ENCODE measurements around the gene CTNNA1.

DNA sequence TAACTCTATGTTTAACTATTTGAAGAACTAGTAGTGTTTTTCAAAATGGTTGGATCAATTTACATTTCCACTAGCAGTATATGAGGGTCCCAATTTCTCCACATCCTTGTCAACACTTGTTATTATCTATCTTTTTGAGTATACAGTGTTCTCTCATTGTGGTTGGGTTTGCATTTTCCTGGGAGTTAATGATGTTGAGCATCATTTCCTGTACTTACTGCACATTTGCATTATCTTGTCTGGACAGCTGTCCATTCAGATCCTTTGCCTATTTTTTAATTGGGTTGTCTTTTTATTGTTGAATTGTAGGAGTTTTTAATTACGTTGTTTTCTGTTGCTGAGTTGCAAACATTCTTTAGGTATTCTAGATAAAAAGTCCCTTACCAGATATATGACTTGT lies 225.4 kb downstream of the CTNNA1 start:
- TF ChIP-seq POLR2A (IDR thresholded peaks at IDR 0.05) = no peak
- TF ChIP-seq, protein P1, sequence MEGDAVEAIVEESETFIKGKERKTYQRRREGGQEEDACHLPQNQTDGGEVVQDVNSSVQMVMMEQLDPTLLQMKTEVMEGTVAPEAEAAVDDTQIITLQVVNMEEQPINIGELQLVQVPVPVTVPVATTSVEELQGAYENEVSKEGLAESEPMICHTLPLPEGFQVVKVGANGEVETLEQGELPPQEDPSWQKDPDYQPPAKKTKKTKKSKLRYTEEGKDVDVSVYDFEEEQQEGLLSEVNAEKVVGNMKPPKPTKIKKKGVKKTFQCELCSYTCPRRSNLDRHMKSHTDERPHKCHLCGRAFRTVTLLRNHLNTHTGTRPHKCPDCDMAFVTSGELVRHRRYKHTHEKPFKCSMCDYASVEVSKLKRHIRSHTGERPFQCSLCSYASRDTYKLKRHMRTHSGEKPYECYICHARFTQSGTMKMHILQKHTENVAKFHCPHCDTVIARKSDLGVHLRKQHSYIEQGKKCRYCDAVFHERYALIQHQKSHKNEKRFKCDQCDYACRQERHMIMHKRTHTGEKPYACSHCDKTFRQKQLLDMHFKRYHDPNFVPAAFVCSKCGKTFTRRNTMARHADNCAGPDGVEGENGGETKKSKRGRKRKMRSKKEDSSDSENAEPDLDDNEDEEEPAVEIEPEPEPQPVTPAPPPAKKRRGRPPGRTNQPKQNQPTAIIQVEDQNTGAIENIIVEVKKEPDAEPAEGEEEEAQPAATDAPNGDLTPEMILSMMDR (IDR thresholded peaks at IDR 0.05) = no peak

All from lower leg skin (tissue), 3 donors.